ENCODE results near the gene CDK12.

GRCh38 chr17:39461113-39461925 is at the start of gene CDK12:
- TF ChIP-seq POLR2A (IDR thresholded peaks at IDR 0.05), result peak; percentile 93
- TF ChIP-seq, protein P1, sequence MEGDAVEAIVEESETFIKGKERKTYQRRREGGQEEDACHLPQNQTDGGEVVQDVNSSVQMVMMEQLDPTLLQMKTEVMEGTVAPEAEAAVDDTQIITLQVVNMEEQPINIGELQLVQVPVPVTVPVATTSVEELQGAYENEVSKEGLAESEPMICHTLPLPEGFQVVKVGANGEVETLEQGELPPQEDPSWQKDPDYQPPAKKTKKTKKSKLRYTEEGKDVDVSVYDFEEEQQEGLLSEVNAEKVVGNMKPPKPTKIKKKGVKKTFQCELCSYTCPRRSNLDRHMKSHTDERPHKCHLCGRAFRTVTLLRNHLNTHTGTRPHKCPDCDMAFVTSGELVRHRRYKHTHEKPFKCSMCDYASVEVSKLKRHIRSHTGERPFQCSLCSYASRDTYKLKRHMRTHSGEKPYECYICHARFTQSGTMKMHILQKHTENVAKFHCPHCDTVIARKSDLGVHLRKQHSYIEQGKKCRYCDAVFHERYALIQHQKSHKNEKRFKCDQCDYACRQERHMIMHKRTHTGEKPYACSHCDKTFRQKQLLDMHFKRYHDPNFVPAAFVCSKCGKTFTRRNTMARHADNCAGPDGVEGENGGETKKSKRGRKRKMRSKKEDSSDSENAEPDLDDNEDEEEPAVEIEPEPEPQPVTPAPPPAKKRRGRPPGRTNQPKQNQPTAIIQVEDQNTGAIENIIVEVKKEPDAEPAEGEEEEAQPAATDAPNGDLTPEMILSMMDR (IDR thresholded peaks at IDR 0.05), result peak in 1 of 4 experiments; percentile 4

Measured in prostate gland (tissue), 2 donors.